ENCODE data around the gene HCN3. TPM values are rescaled to one million over a fixed set of nuclear protein-coding genes. Genes with fewer than 3 reads are reported as not detected.
A peak's percentile ranks its signal among the peaks of the same experiment; 100 is the strongest.

Gene HCN3
- total and polyA plus RNA-seq, 2 of the 13 experiments (the other 11 are each of a cell fraction or from before 2014, with no cell fraction given): 2.4 to 10.2 TPM

DNA sequence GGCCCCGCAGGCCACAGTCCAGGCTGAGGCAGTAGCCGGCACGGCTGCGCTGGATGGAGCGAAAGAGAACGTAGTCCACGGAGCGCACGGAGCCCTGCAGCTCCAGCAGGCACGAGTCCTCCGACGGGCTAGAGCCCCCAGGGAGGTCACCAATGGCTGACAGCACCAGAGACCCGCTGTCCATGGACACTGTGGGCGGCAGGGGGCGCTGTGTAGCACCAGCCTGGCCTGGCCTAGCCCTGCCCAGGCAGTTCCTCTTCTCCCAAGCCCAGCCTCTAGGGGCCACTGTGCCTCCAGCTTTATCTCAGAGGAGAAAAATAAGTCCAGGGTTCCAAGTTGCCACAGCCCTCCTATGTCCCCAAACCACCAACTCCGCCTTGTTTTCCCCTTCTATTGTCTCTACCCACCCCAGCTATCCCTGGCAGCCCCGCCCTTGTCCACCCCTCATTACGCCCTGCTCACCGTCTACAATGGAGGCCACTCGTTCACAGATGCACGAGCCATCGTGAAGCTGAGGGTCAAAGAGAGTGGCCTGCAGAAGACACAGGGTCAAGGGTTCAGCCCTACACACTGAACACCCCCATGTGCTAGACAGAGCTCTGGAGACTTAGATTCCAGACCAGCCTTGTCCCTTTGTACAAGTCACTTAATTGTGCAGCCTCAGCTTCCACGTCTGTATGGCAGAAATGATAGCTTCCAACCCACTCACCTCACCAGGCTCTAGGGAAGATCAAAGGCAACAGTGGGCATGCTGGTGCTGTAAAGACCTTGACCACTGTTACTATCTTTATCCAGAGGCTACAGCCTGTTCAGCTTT lies 26.4 kb upstream of the HCN3 start (continued):
- TF ChIP-seq, protein P1, sequence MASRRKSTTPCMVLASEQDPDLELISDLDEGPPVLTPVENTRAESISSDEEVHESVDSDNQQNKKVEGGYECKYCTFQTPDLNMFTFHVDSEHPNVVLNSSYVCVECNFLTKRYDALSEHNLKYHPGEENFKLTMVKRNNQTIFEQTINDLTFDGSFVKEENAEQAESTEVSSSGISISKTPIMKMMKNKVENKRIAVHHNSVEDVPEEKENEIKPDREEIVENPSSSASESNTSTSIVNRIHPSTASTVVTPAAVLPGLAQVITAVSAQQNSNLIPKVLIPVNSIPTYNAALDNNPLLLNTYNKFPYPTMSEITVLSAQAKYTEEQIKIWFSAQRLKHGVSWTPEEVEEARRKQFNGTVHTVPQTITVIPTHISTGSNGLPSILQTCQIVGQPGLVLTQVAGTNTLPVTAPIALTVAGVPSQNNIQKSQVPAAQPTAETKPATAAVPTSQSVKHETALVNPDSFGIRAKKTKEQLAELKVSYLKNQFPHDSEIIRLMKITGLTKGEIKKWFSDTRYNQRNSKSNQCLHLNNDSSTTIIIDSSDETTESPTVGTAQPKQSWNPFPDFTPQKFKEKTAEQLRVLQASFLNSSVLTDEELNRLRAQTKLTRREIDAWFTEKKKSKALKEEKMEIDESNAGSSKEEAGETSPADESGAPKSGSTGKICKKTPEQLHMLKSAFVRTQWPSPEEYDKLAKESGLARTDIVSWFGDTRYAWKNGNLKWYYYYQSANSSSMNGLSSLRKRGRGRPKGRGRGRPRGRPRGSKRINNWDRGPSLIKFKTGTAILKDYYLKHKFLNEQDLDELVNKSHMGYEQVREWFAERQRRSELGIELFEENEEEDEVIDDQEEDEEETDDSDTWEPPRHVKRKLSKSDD (CRISPR knock-in tag; IDR thresholded peaks at IDR 0.05; ENCODE audit: low read depth): 0 out of 2 replicates have a peak, but pooled peaks have one; percentile 38
- TF ChIP-seq, protein P2, sequence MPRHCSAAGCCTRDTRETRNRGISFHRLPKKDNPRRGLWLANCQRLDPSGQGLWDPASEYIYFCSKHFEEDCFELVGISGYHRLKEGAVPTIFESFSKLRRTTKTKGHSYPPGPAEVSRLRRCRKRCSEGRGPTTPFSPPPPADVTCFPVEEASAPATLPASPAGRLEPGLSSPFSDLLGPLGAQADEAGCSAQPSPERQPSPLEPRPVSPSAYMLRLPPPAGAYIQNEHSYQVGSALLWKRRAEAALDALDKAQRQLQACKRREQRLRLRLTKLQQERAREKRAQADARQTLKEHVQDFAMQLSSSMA (CRISPR knock-in tag; IDR thresholded peaks at IDR 0.05): no peak
- TF ChIP-seq, protein P3, sequence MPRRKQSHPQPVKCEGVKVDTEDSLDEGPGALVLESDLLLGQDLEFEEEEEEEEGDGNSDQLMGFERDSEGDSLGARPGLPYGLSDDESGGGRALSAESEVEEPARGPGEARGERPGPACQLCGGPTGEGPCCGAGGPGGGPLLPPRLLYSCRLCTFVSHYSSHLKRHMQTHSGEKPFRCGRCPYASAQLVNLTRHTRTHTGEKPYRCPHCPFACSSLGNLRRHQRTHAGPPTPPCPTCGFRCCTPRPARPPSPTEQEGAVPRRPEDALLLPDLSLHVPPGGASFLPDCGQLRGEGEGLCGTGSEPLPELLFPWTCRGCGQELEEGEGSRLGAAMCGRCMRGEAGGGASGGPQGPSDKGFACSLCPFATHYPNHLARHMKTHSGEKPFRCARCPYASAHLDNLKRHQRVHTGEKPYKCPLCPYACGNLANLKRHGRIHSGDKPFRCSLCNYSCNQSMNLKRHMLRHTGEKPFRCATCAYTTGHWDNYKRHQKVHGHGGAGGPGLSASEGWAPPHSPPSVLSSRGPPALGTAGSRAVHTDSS (CRISPR knock-in tag; conservative IDR thresholded peaks at IDR 0.05): no peak
- TF ChIP-seq, protein P4, sequence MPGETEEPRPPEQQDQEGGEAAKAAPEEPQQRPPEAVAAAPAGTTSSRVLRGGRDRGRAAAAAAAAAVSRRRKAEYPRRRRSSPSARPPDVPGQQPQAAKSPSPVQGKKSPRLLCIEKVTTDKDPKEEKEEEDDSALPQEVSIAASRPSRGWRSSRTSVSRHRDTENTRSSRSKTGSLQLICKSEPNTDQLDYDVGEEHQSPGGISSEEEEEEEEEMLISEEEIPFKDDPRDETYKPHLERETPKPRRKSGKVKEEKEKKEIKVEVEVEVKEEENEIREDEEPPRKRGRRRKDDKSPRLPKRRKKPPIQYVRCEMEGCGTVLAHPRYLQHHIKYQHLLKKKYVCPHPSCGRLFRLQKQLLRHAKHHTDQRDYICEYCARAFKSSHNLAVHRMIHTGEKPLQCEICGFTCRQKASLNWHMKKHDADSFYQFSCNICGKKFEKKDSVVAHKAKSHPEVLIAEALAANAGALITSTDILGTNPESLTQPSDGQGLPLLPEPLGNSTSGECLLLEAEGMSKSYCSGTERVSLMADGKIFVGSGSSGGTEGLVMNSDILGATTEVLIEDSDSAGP (CRISPR knock-in tag; IDR thresholded peaks at IDR 0.05; ENCODE audit: borderline replicate concordance): peak; percentile 88
- TF ChIP-seq NAIF1 (CRISPR knock-in tag; IDR thresholded peaks at IDR 0.05; ENCODE audit: borderline replicate concordance) (no peak), HNRNPLL (IDR thresholded peaks at IDR 0.05; ENCODE audit: low read depth, low read length, poor library complexity, severe bottlenecking) (peak; percentile 22), ZNF768 (CRISPR knock-in tag; IDR thresholded peaks at IDR 0.05) (peak; percentile 58; the same call in 1 of the 2 replicates), MEIS2 (CRISPR knock-in tag; IDR thresholded peaks at IDR 0.05) (peak; percentile 19), HNF4G (IDR thresholded peaks at IDR 0.05; ENCODE audit: borderline replicate concordance, low read depth, low read length) (peak; percentile 6; the same call in 1 of the 2 replicates), HNF4G (CRISPR knock-in tag; IDR thresholded peaks at IDR 0.05; ENCODE audit: borderline replicate concordance, low read depth) (peak; percentile 16; the same call in 1 of the 2 replicates), FLYWCH1 (CRISPR knock-in tag; IDR thresholded peaks at IDR 0.05) (0 out of 2 replicates have a peak, but pooled peaks have one; percentile 42)
- TF ChIP-seq, protein P5, sequence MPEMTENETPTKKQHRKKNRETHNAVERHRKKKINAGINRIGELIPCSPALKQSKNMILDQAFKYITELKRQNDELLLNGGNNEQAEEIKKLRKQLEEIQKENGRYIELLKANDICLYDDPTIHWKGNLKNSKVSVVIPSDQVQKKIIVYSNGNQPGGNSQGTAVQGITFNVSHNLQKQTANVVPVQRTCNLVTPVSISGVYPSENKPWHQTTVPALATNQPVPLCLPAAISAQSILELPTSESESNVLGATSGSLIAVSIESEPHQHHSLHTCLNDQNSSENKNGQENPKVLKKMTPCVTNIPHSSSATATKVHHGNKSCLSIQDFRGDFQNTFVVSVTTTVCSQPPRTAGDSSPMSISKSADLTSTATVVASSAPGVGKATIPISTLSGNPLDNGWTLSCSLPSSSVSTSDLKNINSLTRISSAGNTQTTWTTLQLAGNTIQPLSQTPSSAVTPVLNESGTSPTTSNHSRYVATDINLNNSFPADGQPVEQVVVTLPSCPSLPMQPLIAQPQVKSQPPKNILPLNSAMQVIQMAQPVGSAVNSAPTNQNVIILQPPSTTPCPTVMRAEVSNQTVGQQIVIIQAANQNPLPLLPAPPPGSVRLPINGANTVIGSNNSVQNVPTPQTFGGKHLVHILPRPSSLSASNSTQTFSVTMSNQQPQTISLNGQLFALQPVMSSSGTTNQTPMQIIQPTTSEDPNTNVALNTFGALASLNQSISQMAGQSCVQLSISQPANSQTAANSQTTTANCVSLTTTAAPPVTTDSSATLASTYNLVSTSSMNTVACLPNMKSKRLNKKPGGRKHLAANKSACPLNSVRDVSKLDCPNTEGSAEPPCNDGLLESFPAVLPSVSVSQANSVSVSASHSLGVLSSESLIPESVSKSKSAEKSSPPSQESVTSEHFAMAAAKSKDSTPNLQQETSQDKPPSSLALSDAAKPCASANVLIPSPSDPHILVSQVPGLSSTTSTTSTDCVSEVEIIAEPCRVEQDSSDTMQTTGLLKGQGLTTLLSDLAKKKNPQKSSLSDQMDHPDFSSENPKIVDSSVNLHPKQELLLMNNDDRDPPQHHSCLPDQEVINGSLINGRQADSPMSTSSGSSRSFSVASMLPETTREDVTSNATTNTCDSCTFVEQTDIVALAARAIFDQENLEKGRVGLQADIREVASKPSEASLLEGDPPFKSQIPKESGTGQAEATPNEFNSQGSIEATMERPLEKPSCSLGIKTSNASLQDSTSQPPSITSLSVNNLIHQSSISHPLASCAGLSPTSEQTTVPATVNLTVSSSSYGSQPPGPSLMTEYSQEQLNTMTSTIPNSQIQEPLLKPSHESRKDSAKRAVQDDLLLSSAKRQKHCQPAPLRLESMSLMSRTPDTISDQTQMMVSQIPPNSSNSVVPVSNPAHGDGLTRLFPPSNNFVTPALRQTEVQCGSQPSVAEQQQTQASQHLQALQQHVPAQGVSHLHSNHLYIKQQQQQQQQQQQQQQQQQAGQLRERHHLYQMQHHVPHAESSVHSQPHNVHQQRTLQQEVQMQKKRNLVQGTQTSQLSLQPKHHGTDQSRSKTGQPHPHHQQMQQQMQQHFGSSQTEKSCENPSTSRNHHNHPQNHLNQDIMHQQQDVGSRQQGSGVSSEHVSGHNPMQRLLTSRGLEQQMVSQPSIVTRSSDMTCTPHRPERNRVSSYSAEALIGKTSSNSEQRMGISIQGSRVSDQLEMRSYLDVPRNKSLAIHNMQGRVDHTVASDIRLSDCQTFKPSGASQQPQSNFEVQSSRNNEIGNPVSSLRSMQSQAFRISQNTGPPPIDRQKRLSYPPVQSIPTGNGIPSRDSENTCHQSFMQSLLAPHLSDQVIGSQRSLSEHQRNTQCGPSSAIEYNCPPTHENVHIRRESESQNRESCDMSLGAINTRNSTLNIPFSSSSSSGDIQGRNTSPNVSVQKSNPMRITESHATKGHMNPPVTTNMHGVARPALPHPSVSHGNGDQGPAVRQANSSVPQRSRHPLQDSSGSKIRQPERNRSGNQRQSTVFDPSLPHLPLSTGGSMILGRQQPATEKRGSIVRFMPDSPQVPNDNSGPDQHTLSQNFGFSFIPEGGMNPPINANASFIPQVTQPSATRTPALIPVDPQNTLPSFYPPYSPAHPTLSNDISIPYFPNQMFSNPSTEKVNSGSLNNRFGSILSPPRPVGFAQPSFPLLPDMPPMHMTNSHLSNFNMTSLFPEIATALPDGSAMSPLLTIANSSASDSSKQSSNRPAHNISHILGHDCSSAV (CRISPR knock-in tag; IDR thresholded peaks at IDR 0.05; ENCODE audit: borderline replicate concordance): no peak
